GM12891 (cell line): ENCODE data around the gene ASIC2.

Experiments
- DNase-seq: peaks from one replicate; pipeline ENCODE4 v3.0.0; 2011; ENCODE audit warnings: low spot score; ENCODE audit not compliant: insufficient read length
- FAIRE-seq: peaks from 2 replicates; lab custom pipeline; 2011; peaks lifted over from hg19 to GRCh38; lab: Jason Lieb, UNC
- PAX5 ChIP-seq: IDR thresholded peaks from 2 replicates; pipeline ENCODE4 v1.6.1; 2011; ENCODE audit warnings: low read length, moderate library complexity, mild to moderate bottlenecking; ENCODE audit not compliant: insufficient read depth, severe bottlenecking
- POLR2A ChIP-seq: IDR thresholded peaks from 2 replicates; pipeline ENCODE4 v1.6.1; 2011; ENCODE audit warnings: low read depth, low read length, control low read depth
- POLR2AphosphoS5 ChIP-seq: IDR thresholded peaks from 2 replicates; pipeline ENCODE4 v1.6.1; 2011; ENCODE audit warnings: low read depth, low read length, control low read depth
- POU2F2 ChIP-seq: IDR thresholded peaks from 2 replicates; pipeline ENCODE4 v1.6.1; 2011; ENCODE audit warnings: low read depth, mild to moderate bottlenecking, control low read depth, low read length, moderate library complexity
- SPI1 ChIP-seq: IDR thresholded peaks from 2 replicates; pipeline ENCODE4 v1.6.1; 2011; ENCODE audit warnings: low read depth, low read length, control low read depth
- TAF1 ChIP-seq: IDR thresholded peaks from 2 replicates; pipeline ENCODE4 v1.6.1; 2011; ENCODE audit warnings: low read depth, low read length, control low read depth

ASIC2 gene

GRCh38 chr17:33028061-33028460, 265.0 kb downstream of the ASIC2 start:
- no peak for FAIRE-seq
- no peak for DNase-seq
- TF ChIP-seq POLR2AphosphoS5 (no peak), POLR2A (no peak), POU2F2 (no peak), TAF1 (no peak), SPI1 (no peak), PAX5 (no peak)

GRCh38 chr17:33024688-33025486, 268.2 kb downstream of the ASIC2 start:
- TF ChIP-seq POLR2A, result no peak
- TF ChIP-seq POU2F2, result no peak
- TF ChIP-seq TAF1, result no peak
- no peak for TF ChIP-seq PAX5
- TF ChIP-seq POLR2AphosphoS5, result no peak
- TF ChIP-seq SPI1, result no peak
- DNase-seq (no peak), FAIRE-seq (no peak)

GRCh38 chr17:33023790-33024189, 269.3 kb downstream of the ASIC2 start:
- DNase-seq, result no peak
- TF ChIP-seq TAF1, result no peak
- TF ChIP-seq SPI1, result no peak
- no peak for TF ChIP-seq POLR2AphosphoS5
- TF ChIP-seq PAX5, result no peak
- no peak for TF ChIP-seq POLR2A
- TF ChIP-seq POU2F2, result no peak
- FAIRE-seq, result no peak

GRCh38 chr17:33021731-33022408, 271.2 kb downstream of the ASIC2 start:
- no peak for FAIRE-seq

DNA sequence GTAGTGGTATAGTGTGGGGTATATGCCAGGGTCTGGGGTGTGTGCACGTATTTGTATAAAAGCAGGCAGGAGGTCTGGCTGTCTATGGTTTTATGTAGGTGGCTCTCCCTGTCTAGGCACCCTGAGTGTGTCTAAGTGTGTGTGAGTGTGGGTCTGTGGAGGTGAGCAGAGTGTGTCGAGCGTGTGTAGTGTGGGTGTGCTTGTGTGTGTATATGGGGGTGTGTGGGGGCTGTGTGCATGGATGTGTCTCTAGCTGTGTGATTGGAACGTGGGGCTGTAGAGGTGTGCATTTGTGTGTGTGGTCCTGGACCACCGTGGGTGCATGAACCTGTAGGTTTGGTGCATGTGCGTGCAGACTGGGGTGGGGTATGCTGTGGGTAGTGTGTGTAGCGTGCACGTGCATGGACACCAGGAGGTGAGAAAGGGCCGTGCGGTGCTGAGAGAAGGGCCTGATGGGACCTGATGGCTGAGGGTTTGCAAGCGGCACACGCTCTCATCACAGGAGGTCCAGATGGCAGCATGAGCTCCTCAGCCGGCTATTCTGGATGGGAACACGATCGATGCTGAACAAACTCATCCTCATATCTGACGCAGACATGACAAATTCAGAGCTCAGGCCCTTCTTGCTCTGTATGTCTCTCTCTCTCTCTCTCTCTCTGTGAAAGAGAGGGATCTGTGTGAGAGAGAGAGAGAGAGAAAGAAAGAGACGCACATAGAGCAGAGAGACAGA, 273.8 kb downstream of the ASIC2 start:
- no peak for TF ChIP-seq TAF1
- TF ChIP-seq POLR2A, result no peak
- TF ChIP-seq PAX5, result no peak
- no peak for TF ChIP-seq SPI1
- TF ChIP-seq POU2F2, result no peak
- TF ChIP-seq POLR2AphosphoS5, result no peak
- no peak for FAIRE-seq

More at GRCh38 chr17:33021731-33022408, 271.2 kb downstream of the ASIC2 start:
- TF ChIP-seq PAX5, result no peak
- TF ChIP-seq POU2F2, result no peak
- no peak for TF ChIP-seq POLR2AphosphoS5
- no peak for TF ChIP-seq TAF1
- TF ChIP-seq POLR2A, result no peak
- TF ChIP-seq SPI1, result no peak
- no peak for DNase-seq

DNA sequence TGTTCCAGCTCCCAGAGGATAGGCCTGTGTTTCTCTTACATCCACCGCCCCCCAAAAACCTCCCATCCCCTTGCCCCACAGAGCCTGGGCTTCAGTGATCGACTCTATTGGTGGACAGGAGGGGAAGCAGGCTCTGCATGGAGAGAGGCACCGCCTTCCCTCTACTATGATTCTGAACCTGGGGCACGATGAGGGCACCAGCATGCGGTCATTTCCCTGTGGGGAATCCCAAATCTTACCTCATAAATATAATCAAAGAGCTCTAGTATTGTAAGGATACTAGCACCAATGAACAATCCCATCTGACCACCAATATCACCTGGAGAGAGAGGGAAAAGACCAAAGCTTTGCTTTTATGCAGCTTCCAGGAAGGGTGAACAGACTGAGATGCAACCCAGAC, 275.7 kb downstream of the ASIC2 start:
- FAIRE-seq, result no peak
- DNase-seq, result no peak
- no peak for TF ChIP-seq PAX5

More for the DNA sequence above, 273.8 kb downstream of the ASIC2 start:
- DNase-seq, result no peak

- DNase-seq, result no peak
- no peak for TF ChIP-seq SPI1
- no peak for TF ChIP-seq POU2F2
- TF ChIP-seq TAF1, result no peak
- no peak for TF ChIP-seq POLR2A
- TF ChIP-seq PAX5, result no peak
- no peak for TF ChIP-seq POLR2AphosphoS5
- no peak for FAIRE-seq
Observed at GRCh38 chr17:33016920-33017319, 276.2 kb downstream of the ASIC2 start.

- no peak for FAIRE-seq
- TF ChIP-seq PAX5 (no peak), POLR2A (no peak), POLR2AphosphoS5 (no peak), SPI1 (no peak), TAF1 (no peak), POU2F2 (no peak)
Observed at GRCh38 chr17:33015716-33016346, 277.3 kb downstream of the ASIC2 start.

DNA sequence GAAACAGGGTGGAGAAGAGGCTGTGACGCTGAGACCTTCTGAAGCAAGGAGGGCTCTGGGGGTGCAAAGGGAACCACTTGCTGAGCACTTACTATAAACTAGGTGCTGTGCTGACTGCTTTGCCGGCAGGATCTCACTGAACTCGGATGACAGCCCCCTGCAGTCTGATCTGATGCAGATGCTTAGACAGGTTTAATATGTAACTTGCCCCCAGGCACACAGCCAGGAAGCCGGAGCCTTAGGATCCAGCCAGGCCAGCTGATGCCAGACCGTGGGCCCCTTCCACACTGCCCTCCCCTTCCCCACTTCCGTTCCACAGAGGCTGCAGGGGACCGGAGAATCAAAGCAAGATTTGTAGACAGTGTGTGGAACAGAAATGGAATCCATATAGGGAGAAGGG, 278.3 kb downstream of the ASIC2 start:
- FAIRE-seq, result no peak
- no peak for TF ChIP-seq TAF1
- no peak for DNase-seq

More at GRCh38 chr17:33015716-33016346, 277.3 kb downstream of the ASIC2 start:
- DNase-seq, result no peak
